Activated gamma-delta T cell (primary cell): Measurements from ENCODE around the gene MYO18B.

Experiments used
- DNase-seq: peaks from one replicate; lab custom pipeline; 2025; lab: John Stamatoyannopoulos, UW

The MYO18B gene

DNA sequence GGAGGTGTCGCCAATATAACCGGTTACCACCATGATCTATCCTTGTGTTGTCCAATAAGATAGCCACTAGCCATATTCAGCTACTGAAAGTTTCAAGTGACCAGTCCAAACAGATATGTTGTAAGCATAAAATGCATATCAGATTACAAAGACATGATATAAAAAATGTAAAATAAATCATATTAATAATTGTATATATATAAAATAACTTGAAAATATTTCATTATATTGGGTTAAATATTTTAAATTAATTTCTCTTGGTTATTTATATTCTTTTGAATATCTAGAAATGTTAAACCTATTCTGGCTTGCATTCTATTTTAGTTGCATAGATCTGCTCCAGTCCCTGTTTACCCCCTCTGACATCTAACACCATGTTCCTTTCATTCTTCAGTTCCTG lies 305.5 kb downstream of the MYO18B start:
- no peak for DNase-seq

DNA sequence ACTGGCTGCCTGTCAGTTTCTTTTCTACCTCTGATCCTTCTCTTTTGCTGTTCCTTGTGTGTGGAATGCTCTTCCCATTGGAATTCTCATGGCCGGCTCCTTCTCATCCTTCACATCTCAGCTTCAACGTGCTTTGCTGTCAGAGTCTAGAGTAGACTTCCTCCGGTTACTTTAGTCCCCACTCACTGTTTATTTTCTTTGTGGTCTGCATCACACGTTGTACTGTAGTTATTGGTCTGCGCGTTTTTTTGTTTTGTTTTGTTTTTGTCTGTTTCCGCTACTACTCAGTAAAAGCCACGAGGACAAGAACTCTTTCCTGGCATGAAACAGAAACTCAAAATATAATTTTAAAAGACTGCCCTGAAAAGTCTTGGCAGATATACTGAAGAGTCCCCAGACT lies 305.9 kb downstream of the MYO18B start:
- DNase-seq, result no peak

DNA sequence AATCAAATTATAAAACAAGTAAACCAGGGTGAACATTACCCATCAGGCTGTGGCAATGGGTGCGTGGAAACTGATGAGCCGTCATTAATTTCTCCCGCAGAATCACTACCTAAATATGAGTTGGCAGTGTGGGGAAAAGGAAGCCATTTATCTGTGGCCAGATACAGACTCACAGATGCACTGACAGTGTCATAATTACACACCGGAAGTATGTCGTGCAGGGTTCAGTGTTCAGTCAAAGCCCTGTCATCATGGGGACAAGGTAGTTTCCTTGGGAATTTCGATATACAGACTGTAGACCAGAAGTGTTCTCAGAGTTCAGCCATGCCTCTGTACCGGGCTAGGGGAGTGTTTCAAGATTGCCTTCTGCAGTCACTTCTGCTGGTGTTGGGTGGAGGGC lies 308.1 kb downstream of the MYO18B start:
- no peak for DNase-seq

DNA sequence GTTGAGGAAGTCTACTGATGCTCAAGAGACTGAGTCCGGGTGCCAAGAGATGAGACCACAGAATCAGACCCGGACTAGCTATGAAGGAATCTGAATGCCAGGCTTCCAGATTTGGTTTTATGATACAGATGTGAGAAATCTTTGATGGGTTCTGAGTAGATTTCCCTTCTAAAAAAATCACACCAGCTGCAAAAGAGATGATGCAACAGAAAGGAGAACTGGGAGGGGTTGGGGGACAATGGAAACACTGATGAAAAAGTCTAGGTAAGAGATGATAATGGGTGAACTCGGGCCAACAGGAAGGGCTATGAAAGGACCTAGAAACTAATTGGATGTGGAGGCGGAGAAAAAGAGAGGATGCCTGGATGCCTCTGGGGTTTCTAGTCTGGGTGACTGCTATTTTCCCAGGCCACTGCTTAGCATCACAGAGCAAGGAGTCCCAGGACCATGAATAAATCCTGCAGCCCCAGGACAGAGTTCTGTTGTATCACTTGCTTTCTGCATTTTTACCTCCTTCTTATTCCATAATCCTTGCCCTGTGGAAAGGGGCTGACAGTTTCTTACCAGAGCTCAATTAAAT lies 311.8 kb downstream of the MYO18B start:
- no peak for DNase-seq

DNA sequence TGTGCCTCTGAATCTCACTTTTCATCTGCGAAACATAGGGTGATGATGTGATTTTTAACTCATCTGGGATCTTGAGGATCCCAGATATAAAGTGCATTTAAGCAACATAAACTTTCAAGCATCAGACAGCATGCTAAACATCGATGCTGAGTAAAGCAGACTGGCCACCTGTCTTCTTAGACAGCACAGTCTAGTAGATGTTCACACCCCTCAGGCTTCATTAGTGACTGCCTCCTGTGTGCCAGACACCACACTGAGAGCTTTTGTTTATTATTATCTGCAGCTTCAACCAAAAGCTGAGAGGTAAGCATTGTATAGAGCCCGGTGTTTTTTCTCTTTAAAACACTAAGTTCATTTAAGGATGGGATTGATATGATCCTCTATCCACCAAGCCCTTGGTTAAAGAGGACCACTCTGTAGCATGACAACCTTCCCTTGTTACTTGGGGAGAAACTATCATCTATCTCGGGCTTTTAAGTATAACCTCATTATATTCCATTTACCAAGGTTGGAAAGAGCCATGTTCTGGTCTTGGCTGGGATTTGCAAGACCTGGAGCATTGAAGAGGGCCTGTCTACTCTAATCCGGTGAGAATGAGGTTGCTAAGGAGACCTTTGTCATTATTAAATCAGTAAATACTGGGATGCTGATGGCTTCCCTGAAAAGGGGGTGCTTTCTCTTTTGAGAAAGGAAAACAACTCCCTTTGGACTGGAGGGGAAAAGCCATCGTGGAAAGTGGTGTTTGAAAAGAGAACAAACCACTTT lies 313.0 kb downstream of the MYO18B start:
- DNase-seq, result no peak

DNA sequence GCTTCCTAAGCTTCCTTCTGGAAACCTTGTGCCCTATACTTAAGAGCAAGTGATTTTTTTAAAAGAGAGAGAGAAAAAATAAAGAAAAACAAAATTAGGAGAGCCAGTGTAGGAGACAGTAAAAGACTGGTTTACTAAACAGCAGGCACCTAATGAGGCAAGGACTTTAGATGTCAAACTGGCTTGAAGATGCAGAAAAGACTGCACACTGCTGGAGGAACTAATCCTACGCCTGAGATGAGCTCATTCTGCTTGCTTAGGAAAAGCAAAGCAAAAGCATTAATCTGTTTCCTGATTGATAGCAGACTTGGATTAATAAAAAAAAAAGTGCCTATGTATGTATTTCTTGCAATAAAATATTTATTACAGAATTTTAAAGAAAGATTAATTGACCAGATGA lies 313.7 kb downstream of the MYO18B start:
- DNase-seq, result no peak

DNA sequence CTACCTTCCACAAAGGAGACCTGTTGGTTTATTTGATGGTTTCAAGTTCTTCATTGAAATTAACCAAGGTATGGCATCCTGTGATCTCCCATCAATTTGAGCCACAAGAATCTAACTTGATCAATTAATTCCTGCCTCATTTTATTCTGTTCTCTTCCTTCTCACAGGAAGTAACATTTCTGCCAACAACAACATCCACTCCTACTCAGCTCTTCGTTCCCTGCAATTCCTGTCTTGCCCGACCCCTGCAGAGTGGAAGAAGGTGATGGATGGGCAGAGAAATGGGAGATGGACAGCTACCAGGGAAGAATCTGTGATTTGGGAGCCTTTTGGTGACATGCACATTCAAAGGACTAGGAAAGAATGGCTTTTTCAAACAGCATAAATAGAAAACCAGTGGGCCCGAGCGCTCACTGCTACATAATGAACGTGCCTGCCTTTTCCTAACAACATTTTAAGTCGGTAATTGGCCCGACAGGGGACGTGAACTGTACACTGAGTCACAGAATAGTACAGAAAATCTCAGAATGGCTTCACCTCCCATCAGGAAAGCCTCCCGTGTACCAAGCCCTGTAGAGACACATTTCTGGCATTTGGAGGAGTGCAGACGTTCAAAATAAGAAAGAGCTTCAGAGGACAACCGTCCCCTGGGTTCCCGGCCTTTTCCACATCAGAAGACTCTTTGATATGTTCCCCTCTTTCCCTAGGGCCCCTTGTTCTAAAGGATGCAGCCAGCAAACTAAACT lies 314.6 kb downstream of the MYO18B start:
- DNase-seq, result no peak

DNA sequence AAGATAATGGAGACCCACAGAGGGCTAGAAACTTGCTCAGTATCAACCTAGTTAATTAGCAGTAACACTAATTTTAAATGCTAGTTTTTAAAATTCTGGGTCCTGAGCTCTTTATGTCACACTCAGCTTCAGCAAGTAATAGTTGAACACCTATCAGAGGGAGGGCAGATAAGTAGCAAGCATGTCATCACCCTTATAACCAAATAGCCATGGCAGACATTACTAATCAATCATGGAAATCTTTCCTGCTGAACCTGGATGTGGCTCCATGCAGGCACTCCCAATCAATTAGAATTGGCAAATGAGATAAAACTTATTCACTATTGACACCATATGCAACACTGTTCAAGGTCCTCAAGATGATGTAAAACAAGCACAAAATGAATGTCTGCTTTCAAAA lies 315.7 kb downstream of the MYO18B start:
- DNase-seq, result no peak

DNA sequence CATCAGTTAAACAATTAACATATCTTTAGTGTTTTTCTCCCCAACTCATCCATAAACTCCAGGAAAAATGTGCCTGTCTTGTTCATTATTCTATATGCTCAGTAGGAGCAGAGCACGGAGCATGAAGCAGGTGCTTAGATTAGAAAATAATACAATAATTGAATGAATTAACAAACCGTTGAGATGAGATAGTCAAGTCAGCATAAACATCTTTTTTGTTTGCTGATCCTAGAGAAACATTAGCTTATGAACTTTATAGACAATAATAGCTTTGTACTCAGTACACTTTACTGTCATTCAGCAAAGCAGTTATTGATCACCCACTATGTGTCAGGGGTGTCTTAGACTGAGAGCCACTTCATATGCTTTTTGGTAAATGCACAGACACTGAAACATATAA lies 322.1 kb downstream of the MYO18B start:
- DNase-seq, result no peak

DNA sequence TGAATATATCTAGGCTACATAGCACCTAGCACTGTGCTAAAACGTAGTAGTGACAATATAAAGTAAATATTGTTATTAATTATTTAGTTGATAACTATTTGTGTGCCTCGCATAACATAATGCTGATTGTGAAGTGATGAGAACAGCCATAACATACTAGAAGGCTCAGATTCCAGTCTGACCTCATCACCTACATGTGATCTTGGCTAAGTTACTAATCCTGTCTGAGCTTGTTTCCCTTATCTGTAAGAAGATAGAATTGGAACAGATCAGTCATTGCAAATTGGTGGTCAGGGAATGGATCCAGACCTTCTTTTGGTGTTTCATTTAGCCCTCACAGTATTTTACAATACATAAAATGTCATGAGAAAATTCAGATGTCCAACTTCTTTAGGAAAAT lies 323.9 kb downstream of the MYO18B start:
- DNase-seq, result no peak

DNA sequence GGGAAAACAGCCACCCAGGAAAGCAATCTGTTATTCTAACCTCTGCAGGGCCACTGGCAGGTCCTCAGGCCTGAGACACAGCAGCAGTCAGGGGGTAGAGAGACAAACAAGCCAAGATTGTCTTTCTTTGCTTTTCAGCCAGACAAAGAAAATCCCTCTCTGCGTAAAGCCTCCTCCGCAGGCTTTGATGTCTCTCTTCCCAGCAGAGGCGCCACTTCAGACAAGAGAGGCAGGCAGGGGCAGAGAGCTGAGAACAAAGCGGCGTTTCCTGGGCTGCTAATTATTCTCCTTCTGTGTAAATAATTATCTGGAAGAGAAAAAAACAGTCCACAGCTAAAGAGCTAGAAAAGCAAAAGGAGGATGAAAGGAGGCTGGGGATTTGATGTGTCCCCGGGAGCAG lies 324.5 kb downstream of the MYO18B start:
- DNase-seq, result no peak

DNA sequence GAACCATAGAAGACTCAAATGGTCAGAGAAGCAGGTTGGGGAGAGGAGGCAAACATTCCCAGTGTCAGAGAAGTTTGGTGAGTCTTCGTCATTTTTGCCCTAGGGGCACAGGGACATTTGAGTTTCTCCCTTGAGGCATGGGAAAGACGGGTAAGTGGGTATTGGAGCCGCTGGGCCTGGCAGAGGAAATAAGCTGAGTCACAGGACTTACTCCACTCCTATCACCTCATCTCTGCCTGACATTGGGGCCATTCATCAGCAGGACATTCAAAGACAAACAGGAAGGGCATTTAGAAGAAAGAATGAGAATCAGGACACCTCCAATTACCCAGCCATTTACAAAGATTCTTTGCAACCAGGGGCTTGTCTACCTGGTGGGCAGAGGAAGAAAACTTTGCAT lies 326.6 kb downstream of the MYO18B start:
- DNase-seq, result no peak

DNA sequence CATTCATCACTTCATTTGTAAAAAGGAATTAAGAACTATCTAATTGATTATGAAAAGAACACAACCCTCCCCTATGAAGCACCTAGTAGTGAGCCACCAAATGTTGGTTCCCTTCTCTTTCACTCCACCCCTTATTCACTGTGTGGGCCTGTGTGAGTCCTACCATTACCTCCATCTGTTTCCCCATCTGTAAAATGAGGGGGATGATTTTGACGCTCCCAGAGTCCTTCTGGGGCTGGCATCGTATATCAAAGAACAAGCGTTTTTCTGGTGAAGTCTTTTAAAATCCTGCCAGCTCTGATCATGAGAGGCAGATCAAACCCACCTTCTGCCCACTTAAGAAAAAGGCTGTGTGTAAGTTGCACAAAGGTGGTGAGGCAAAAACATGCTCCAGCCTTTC lies 330.6 kb downstream of the MYO18B start:
- DNase-seq, result no peak

DNA sequence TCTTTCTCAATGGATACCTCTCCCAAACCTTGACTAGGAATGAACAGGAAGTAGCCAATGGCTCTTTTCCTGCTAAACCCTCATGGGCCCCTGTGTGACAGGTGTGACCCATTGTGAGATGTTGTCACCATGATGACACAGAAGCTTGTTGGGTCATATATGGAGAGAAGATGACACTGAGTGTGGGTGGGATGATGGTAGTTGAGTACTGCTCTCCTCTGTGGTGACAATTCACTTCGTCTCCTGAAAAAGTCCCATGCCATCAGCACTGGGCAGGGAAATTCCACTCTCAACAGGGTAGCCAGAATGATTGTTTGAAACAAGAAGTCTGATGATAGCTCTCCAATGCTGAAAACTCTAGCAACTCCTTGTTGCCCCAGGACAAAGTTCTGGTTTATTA lies 333.3 kb downstream of the MYO18B start:
- no peak for DNase-seq

DNA sequence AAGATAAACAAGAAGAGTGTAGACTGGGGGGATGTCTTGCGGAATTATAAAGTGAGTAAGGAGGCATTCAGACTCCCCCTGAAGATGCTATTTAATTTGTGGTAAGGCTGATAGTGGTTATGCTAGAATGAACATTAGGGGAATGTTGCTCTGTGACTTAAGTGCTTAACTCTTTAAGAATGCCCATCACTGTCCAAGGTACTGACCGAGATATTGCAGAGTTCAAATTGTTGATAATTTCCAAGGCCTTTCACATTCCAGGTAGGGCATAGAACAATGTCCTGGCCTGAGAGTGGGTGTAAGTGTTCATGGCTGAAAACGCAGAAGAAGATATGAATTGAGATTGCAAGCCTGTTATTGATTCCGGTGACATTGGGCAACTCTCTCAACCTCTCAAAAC lies 337.0 kb downstream of the MYO18B start:
- DNase-seq, result no peak
